NB4 (cell line): Measurements from ENCODE around the gene LCE7A.

Source experiments
- MYC ChIP-seq: IDR thresholded peaks from 2 replicates; pipeline ENCODE4 v1.6.1; 2011; ENCODE audit warnings: low read depth, low read length
- POLR2A ChIP-seq: IDR thresholded peaks from 2 replicates; pipeline ENCODE4 v1.6.1; 2011; ENCODE audit warnings: mild to moderate bottlenecking; ENCODE audit not compliant: insufficient read length; ENCODE audit errors: extremely low read depth
- TF ChIP-seq, protein P1 (sequence below): IDR thresholded peaks from one replicate; pipeline ENCODE4 v1.5.1; 2012; ENCODE audit warnings: low read depth, low read length

DNA sequence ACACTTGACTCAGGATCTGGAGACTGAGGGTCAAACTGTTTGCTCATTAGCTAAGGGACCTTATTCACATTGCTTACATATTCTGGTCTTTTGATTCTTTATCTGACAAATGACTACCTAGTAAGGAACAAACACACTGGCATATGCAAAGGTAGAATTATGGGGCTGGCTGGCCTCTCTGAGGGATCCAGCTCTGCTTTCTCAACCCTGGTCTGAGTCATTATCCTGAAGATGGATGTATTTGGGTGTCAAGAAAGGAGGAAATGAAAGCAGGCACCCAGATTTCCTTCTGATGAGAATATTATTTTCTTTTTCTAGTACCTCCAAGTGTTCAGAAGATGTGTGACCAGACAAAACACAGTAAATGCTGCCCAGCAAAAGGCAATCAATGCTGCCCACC lies 24.3 kb downstream of the LCE7A start:
- TF ChIP-seq, protein P1, sequence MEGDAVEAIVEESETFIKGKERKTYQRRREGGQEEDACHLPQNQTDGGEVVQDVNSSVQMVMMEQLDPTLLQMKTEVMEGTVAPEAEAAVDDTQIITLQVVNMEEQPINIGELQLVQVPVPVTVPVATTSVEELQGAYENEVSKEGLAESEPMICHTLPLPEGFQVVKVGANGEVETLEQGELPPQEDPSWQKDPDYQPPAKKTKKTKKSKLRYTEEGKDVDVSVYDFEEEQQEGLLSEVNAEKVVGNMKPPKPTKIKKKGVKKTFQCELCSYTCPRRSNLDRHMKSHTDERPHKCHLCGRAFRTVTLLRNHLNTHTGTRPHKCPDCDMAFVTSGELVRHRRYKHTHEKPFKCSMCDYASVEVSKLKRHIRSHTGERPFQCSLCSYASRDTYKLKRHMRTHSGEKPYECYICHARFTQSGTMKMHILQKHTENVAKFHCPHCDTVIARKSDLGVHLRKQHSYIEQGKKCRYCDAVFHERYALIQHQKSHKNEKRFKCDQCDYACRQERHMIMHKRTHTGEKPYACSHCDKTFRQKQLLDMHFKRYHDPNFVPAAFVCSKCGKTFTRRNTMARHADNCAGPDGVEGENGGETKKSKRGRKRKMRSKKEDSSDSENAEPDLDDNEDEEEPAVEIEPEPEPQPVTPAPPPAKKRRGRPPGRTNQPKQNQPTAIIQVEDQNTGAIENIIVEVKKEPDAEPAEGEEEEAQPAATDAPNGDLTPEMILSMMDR, result no peak
- TF ChIP-seq MYC, result no peak
- no peak for TF ChIP-seq POLR2A
